ENCODE measurements around the gene GAREM1.

GRCh38 chr18:32326450-32327308 is 144.0 kb downstream of the GAREM1 start:
- TF ChIP-seq CTCF (IDR thresholded peaks at IDR 0.05; ENCODE audit: low read depth, low read length), result no peak
- TF ChIP-seq POLR2A (IDR thresholded peaks at IDR 0.05; ENCODE audit: extremely low read depth, insufficient read length), result no peak
- no peak for TF ChIP-seq MYC (IDR thresholded peaks at IDR 0.05; ENCODE audit: low read depth, low read length)
- TF ChIP-seq MAX (IDR thresholded peaks at IDR 0.05; ENCODE audit: low read depth, low read length), result no peak

All from NB4 (cell line).